Neural progenitor cell (in vitro differentiated cells): ENCODE results near the gene TCF3.

Source experiments
- CTCF ChIP-seq: fragments of 200-600 bp; sonication (generic); IDR thresholded peaks from 2 replicates; pipeline ENCODE4 v1.5.1; 2017; ENCODE audit warnings: antibody characterized with exemption, mild to moderate bottlenecking
- EZH2 ChIP-seq: fragments of 200-600 bp; sonication (generic); IDR thresholded peaks from 2 replicates; pipeline ENCODE4 v1.6.1; 2017; ENCODE audit warnings: antibody characterized with exemption, mild to moderate bottlenecking, moderate library complexity

DNA sequence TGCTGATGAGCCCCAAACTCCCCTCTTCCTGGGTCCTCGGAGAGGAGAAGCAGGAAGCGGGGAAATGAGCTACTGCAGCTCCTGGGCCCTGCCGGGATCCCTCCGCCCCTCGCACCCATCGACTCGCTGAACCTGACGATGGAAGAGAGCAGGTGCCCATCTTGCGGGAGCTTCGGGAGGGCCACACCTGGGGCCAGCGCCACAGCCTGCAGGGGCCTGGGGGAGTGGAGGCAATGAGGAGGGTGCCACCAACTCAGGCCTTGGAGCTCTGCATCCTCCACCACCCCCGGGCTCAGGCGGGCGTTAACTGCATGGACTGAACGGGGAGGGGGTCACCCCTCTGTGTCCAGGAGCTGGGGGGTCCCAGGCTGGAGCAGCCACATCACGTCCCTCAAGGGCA, 8.3 kb downstream of the TCF3 start:
- TF ChIP-seq CTCF (no peak), EZH2 (no peak)
